ENCODE results near the gene ANAPC2.

Gene ANAPC2

GRCh38 chr9:137213160-137214060 lies 25.1 kb upstream of the ANAPC2 start:
- no peak for DNase-seq

- DNase-seq = no peak
Measured at GRCh38 chr9:137212520-137212919, 24.2 kb upstream of the ANAPC2 start.

DNA sequence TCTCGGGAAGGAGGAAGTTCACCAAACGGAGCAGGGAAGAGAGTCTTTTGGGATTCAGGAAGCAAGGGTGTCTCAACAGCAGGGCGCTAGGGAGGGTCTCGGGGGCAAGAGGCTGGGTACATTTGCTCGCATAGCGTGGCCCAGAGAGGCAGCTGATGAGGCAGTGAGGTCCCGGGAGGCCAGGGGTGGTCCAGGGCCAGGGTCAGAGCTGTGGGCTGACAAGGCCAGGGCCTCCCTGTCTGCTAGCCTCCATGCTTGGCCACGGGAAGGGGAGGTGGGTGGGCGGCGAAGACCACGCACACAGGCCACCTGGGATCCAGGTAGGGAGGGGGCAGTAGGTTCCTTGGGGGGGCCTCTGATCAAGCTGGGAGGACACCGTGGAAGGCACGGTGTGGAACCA lies 23.2 kb upstream of the ANAPC2 start:
- DNase-seq = no peak

GRCh38 chr9:137206602-137207001 lies 18.2 kb upstream of the ANAPC2 start:
- no peak for DNase-seq

DNA sequence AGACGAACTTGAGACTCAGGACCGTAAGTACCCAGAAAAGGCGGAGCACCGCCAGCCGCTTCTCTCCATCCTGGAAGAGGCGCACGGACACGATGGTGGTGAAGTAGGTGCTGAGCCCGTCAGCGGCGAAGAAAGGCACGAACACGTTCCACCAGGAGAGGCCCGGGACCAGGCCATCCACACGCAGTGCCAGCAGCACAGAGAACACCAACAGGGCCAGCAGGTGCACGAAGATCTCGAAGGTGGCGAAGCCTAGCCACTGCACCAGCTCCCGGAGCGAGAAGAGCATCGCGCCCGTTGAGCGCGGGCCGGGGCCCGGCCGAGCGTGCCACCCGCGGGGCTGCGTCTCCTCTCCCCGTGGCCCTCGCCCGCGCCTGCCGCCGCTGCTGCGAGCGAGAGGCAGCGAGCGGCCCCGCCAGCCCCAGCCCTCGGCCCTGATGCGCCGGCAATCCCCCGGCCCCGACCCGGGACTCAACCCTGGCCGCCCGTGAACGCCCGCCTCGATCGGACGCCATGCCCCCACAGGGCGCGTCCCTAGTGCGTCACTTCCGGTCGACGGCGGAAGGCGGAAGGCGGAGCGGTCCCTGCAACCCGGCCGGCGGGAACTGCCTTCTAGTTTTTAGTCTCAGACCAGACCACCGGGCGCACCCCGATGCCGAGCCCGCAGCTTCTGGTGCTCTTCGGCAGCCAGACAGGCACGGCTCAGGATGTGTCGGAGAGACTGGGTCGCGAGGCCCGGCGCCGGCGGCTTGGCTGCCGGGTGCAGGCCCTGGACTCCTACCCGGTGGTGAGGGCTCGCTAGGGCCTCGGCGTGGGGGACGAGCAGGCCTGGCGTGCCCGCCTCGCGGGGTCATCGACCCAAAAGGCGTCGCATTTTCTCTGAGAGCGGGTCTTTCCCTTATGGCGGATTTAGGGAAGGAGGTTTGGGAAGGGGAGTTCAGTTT lies 17.0 kb upstream of the ANAPC2 start, which contains the start of the genes NDOR1 and TMEM203:
Gene NDOR1, plus strand, starts transcription at position 575 of the 944 bp plus-strand sequence. Its CDS starts 78 bp downstream, at position 653.
Gene TMEM203, minus strand, starts transcription at position 523 of the 944 bp plus-strand sequence. Its CDS starts 234 bp downstream, at position 289.
- peak; percentile 13 for DNase-seq

DNA sequence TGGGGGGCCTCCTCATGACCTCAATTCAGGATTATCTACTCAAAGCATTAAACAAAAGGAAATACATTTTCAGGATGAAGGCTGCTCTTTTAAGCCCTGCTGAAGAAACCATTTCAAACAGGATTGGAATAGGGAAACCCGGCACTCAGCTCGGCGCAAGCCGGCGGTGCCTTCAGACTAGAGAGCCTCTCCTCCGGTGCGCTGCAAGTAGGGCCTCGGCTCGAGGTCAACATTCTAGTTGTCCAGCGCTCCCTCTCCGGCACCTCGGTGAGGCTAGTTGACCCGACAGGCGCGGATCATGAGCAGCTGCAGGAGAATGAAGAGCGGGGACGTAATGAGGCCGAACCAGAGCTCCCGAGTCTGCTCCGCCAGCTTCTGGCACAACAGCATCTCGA lies 16.4 kb upstream of the ANAPC2 start:
- DNase-seq = no peak

GRCh38 chr9:137202966-137203365 lies 14.6 kb upstream of the ANAPC2 start:
- no peak for DNase-seq

DNA sequence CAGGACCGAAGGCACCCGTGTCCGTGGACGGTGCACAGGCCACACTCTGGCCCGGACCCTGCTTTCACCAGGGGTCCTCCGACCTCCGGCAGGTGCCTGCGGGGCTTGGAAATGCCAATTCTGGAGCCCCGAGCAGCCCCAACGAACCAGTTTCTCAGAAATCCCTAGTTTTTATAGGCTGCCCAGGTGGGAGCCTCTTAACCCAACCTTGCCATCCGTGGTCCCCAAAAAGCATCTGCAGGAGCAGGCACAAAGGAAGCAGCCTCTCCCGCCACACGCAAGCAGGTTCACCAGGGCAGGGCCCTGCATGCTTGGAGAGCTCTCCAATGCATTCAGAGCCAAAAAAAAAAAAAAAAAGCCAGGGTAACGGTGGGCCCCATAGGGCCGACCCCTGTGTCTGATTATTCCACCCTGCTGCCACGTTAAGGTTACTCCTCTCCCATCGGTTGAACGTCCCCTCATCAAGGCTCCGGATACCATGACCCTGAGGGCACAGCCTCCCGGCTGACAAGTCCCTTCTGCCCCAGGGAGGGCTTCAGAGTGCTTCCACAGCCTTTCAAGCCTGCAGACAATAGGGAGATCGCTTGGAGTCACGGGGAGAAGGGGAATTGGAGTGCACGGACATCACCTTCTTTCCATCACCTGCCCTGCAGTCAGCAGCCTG lies 13.0 kb upstream of the ANAPC2 start:
- DNase-seq = no peak

- peak; percentile 95 for DNase-seq
Measured at GRCh38 chr9:137200311-137201204, 12.2 kb upstream of the ANAPC2 start, which contains the start of gene TPRN. Gene TPRN (minus strand): TSS chr9:137200741. CDS start chr9:137200711, 30 bp downstream.

DNA sequence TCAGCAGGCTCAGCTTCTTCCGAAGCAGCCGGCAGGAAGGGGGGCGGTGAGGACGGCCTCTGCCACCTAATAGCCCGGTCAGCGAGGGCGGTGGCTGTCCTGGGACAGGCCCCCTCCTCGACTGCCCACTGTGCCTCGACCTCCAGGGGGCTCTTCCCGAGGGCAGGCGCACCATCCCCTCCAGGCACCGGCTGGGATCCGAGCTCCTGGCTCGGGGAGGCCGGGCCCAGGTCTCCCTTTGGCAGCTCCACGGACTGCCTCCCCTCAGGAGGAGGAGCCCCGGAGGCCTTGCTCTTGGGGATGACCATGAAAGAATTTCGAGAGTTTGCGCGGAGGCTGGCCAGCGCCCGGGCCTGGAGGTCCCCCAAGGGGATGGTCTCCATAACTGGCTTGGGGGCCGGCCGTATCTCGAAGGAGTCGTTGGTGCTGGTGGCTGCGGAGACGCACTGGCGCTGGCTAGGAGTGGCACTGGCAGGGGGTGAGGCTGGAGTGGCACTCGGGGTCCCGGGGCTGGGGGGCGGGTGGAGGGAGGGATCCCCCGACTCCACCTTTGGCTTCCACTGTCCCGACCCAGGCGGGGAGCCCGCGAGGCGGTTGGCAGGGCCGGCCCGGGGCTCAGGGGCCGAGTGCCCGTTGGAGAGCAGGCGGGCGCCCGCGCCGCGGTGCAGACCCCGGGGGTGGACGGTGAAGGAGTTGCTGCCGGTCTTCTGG lies 11.2 kb upstream of the ANAPC2 start:
- DNase-seq = no peak

GRCh38 chr9:137198902-137199283 lies 10.5 kb upstream of the ANAPC2 start:
- no peak for DNase-seq

GRCh38 chr9:137198051-137198901 lies 9.9 kb upstream of the ANAPC2 start:
- no peak for DNase-seq

GRCh38 chr9:137195525-137196220 lies 7.3 kb upstream of the ANAPC2 start:
- DNase-seq = no peak

- no peak for DNase-seq
Measured at GRCh38 chr9:137194909-137195308, 6.5 kb upstream of the ANAPC2 start.

DNA sequence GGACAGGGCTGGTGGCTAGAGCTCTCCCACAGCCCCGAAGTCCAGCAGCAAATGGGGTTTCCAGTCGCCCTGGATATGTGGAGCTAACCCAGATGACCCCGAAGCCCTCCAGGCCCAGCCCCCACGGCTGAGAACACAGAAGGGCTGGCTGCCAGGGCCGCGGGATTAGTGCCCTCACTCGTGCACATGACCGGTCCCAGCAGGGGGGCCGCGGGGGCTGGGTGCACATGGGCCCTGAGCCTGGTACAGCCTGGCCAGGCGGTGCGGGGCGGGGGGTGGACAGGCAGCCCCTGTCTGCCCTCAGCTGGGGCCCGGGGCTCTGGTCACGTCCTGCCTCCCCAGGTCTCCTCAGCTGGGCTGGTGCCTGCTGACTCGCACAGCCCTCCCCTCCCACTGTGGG lies 6.0 kb upstream of the ANAPC2 start:
- DNase-seq = no peak

DNA sequence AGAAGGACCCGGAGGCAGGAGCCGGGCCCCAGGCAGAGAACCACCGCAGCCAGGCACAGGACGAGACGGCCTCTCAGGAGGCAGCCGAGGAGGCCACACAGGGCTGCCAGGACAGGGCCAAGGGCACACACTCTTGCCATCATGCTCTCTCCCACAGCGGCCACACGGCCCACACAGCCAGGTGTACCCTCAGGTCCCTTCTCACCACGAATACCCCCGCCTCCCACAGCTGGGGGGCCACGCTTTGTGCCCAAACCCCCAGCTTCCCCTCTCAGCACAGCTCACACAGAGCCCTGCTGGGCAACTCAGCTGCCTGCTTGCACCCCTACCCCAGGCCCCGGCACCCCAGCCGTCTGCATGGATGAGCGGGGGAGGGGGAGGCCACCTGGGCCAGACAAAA lies 5.4 kb upstream of the ANAPC2 start:
- DNase-seq = no peak

DNA sequence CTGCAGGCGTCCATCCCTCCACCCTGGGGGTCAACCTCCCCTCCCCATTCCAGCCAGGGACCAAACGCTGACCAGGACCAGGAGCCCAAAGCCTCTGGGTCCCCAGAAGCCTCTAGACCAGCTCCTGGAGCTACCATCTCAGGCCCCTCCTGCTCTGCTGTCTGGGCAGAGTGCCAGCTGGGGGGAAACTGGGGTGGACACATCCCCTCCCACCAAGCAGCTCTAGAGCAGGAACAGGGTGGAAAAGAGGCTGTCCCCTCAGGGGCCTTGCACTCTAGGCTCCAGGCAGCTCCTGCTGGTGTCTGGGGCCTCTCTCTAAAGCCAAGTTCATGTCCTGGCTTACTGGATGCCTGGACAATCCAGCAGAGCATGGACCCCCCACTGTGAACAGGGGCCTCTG lies 4.5 kb upstream of the ANAPC2 start:
- DNase-seq = no peak

DNA sequence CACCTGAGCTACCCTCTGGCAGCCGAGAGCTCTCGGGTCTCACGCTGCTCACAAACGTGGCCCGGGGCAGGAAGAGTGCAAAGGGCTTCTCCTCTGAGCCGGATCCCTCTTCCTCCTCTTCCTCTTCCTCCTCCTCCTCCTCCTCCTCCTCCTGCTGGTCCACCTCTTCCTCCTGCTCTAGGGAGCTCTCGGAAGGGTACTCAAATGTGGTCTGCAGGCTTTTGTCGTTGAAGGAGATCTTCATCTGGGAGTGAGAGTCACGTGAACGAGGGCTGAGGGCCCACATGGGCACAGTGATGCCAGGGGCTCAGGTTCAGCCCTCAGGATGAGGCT lies 4.1 kb upstream of the ANAPC2 start:
- DNase-seq = no peak

DNA sequence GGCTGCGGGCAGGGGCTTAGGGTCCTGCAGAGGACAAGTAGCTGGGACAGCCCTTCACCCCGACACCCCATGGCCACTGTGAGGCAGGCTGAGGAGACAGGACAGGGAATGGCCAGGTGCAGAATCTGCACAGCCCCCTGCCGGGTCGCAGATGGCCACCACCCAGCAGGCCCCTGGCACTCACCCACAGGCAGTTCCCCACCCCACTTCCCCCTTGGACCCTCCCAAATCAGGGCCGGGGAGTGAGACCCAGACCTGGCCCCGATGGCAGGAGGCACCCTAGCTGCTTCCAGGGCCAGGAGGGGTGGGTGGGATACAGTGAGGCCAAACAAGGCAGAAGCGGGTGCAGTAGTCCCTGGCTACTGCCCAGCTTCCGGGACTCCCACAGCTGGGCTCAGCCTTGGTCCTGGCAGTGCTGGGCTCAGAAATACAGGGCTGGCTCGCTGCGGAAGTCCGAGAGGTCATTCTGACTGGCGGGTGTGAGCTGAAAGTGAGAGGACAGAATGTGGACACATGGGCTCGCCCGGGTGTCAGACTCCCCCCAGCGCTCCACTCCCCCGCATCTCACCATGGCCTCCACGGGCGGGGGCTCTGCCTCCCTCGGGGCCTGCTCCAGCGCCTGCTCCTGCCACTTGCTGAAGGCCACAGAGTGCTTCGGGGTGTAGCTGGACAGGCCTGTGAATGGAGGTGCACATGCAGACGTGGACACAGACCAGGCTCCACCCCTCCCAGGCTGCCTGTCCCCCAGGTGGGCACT lies 3.5 kb upstream of the ANAPC2 start:
- no peak for DNase-seq

Data from NCI-H524 treated with DMSO at 0.1 percent for 48 hours (cell line).